Forelimb muscle (tissue), 1 donor: Measurements from ENCODE around the gene NTN3. TPM values are rescaled to one million over a fixed set of nuclear protein-coding genes. Genes with fewer than 3 reads are reported as not detected.
"Not testable (repeated sequence)": the region's sequence is repeated elsewhere in the genome, so short reads cannot be mapped to it uniquely, and the experiment has no call there.

Source experiments
- DNase-seq: peaks from one replicate; pipeline ENCODE4 v3.0.0-alpha.2; 2013; ENCODE audit warnings: low read depth
- polyA plus RNA-seq: library from polyadenylated mRNA; unstranded; fragments of 120-200 nt; gene quantifications from one replicate; pipeline ENCODE4 v1.2.1, GENCODE V29; 2013; ENCODE audit not compliant: insufficient read length

NTN3 gene
- polyA plus RNA-seq, 1 donor, result 3.6 TPM

GRCh38 chr16:2441143-2441804, 29.8 kb upstream of the NTN3 start:
- not testable (repeated sequence) for DNase-seq

GRCh38 chr16:2443555-2443954, 27.5 kb upstream of the NTN3 start:
- no peak for DNase-seq

- no peak for DNase-seq
Measured at GRCh38 chr16:2447920-2448583, 23.0 kb upstream of the NTN3 start.

- DNase-seq, result no peak
Measured at GRCh38 chr16:2449118-2449517, 22.0 kb upstream of the NTN3 start.

GRCh38 chr16:2450535-2450934, 20.6 kb upstream of the NTN3 start:
- no peak for DNase-seq

- no peak for DNase-seq
Measured at GRCh38 chr16:2450975-2451381, 20.1 kb upstream of the NTN3 start.

- DNase-seq, result no peak
Measured at GRCh38 chr16:2451851-2452320, 19.2 kb upstream of the NTN3 start.

- no peak for DNase-seq
Measured at GRCh38 chr16:2452650-2453049, 18.4 kb upstream of the NTN3 start.

GRCh38 chr16:2455081-2455845, 15.8 kb upstream of the NTN3 start:
- DNase-seq, result no peak

- DNase-seq, result no peak
Measured at GRCh38 chr16:2456551-2457153, 14.4 kb upstream of the NTN3 start.

- DNase-seq, result no peak
Measured at GRCh38 chr16:2457267-2457666, 13.8 kb upstream of the NTN3 start.

GRCh38 chr16:2457946-2458345, 13.2 kb upstream of the NTN3 start:
- no peak for DNase-seq

- no peak for DNase-seq
Measured at GRCh38 chr16:2458887-2459646, 12.0 kb upstream of the NTN3 start.

- DNase-seq, result peak; percentile 69
Measured at GRCh38 chr16:2459647-2460390, 11.3 kb upstream of the NTN3 start, which contains the start of gene TEDC2. Gene TEDC2, plus strand, starts transcription at chr16:2460109. Its CDS starts 36 bp downstream, at chr16:2460145.

- DNase-seq, result no peak
Measured at GRCh38 chr16:2460391-2460713, 10.7 kb upstream of the NTN3 start.

GRCh38 chr16:2460916-2461315, 10.2 kb upstream of the NTN3 start:
- no peak for DNase-seq

GRCh38 chr16:2462031-2462866, 8.8 kb upstream of the NTN3 start:
- no peak for DNase-seq

- DNase-seq, result no peak
Measured at GRCh38 chr16:2464333-2464732, 6.8 kb upstream of the NTN3 start.

- no peak for DNase-seq
Measured at GRCh38 chr16:2465653-2466415, 5.3 kb upstream of the NTN3 start.
